ENCODE measurements around the gene DCTN2.

DCTN2 gene

GRCh38 chr12:57488402-57489156 is 58.4 kb downstream of the DCTN2 start:
- no peak for DNase-seq (ENCODE audit: low spot score)

DNA sequence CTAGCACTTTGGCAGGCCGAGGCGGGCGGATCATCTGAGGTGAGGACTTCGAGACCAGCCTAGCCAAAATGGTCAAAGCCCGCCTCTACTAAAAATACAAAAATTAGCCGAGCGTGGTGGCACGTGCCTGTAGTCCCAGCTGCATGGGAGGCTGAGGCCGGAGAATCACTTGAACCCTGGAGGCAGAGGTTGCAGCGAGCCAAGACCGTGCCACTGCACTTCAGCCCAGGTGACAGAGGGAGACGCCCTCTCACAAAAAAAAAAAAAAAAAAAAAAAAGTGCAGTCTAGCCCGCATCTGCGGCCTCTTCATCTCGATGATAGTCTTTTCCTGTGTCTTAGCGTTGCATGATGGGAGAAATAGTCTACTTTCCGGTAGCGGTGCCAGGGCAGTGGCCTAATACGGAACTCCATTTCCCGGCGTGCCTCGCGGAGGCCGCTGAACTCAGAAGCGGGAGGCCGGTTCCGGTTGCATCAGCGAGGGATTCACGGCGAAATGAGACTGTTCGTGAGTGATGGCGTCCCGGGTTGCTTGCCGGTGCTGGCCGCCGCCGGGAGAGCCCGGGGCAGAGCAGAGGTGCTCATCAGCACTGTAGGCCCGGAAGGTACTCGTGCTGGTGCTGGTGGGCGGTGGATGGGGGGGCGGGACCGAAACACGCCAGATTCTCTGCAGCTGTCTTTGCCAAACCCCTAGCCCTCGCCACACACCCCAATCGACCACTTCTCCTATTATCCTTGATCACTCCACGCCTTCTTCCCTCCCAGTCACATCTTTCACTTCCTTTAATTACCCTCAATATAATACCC is 59.2 kb downstream of the DCTN2 start, which contains the start of gene MARS1:
MARS1 (plus strand) TSS at position 472 of the 805 bp plus-strand sequence; CDS start at position 495, 23 bp downstream.
- peak; percentile 96 for DNase-seq (ENCODE audit: low spot score)

- no peak for DNase-seq (ENCODE audit: low spot score)
These were observed 59.9 kb downstream of the DCTN2 start for GRCh38 chr12:57487055-57487596.

GRCh38 chr12:57485695-57486094 is 61.3 kb downstream of the DCTN2 start:
- no peak for DNase-seq (ENCODE audit: low spot score)

DNA sequence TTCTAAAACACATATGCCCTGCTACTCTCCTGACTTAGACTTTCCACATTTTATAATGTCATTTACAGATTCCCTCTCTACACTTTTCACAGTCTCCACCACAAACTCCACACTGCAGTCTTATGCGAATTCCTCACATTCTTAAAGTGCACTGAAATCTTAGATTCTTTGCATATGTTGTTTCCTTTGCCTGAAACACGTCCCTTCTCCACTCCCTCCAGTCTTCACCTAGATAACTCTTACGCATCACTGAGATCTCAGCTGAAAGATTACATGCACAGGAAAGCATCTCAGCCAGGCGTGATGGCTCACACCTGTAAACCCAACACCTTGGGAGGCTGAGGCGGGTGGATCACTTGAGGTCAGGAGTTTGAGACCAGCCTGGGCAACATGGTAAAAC is 63.5 kb downstream of the DCTN2 start:
- DNase-seq (ENCODE audit: low spot score) = no peak

DNA sequence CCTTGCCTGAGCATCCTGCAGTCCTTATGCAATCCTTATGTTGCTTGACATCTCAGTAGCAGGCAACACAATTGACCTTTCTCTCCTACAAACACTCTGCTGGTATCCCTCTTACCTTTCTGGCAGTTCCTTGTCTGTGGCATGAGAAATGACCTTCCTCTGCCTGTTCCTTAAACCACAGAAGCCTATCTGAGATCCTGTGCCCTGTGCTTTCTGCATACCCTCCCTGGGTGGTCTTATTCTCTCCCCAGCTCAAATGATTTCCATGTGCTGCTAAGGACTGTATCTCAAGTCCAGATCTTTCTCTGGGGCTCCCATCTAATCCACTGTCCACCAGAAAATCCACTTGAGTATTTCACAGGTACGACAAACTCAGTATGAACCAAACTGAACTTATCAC is 65.3 kb downstream of the DCTN2 start:
- DNase-seq (ENCODE audit: low spot score) = no peak

All from ecto neural progenitor cell (in vitro differentiated cells).